B cell (primary cell): Measurements from ENCODE around the gene CEPT1.

ENCODE experiments used
- EZH2 ChIP-seq: IDR thresholded peaks from 2 replicates; pipeline ENCODE4 v1.6.1; 2012; ENCODE audit warnings: borderline replicate concordance, low read depth, mild to moderate bottlenecking, moderate library complexity, low read length; ENCODE audit not compliant: insufficient read depth, poor library complexity, severe bottlenecking
- TF ChIP-seq, protein P1 (sequence below): fragments of 200-600 bp; IDR thresholded peaks from one replicate; pipeline ENCODE4 v1.8.0; 2022; ENCODE audit warnings: antibody characterized with exemption, mild to moderate bottlenecking

DNA sequence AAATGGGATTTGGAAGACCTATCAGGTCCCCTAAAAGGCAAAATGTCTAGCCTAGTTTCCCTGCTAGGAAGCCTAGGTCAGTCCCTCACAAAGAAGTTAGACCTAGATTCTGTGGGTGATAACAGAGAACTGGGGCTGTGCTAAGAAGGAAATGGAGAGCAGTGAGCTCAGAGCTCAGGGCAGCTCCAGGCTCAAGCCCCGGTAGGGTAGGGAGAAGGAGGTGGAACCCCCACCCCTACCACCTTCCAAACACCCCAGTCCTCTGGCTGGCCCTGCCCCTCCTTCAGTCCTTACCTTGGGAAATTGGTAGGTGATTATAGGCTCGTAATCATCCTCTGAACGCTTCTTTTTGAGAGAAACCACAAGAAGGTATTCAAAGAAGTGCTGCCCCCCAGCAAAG lies 59.3 kb downstream of the CEPT1 start:
- TF ChIP-seq, protein P1, sequence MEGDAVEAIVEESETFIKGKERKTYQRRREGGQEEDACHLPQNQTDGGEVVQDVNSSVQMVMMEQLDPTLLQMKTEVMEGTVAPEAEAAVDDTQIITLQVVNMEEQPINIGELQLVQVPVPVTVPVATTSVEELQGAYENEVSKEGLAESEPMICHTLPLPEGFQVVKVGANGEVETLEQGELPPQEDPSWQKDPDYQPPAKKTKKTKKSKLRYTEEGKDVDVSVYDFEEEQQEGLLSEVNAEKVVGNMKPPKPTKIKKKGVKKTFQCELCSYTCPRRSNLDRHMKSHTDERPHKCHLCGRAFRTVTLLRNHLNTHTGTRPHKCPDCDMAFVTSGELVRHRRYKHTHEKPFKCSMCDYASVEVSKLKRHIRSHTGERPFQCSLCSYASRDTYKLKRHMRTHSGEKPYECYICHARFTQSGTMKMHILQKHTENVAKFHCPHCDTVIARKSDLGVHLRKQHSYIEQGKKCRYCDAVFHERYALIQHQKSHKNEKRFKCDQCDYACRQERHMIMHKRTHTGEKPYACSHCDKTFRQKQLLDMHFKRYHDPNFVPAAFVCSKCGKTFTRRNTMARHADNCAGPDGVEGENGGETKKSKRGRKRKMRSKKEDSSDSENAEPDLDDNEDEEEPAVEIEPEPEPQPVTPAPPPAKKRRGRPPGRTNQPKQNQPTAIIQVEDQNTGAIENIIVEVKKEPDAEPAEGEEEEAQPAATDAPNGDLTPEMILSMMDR: no peak
- TF ChIP-seq EZH2: no peak
